Stimulated activated CD4-positive, alpha-beta T cell treated with anti-CD3 and anti-CD28 coated beads, Interleukin-2, amount 100 ng/mL, for 4 hours (primary cell): ENCODE measurements around the gene ZXDC.

ENCODE experiments used
- DNase-seq: peaks from one replicate; pipeline ENCODE4 v3.0.0-alpha.2; 2020; ENCODE audit warnings: low read depth

ZXDC gene

DNA sequence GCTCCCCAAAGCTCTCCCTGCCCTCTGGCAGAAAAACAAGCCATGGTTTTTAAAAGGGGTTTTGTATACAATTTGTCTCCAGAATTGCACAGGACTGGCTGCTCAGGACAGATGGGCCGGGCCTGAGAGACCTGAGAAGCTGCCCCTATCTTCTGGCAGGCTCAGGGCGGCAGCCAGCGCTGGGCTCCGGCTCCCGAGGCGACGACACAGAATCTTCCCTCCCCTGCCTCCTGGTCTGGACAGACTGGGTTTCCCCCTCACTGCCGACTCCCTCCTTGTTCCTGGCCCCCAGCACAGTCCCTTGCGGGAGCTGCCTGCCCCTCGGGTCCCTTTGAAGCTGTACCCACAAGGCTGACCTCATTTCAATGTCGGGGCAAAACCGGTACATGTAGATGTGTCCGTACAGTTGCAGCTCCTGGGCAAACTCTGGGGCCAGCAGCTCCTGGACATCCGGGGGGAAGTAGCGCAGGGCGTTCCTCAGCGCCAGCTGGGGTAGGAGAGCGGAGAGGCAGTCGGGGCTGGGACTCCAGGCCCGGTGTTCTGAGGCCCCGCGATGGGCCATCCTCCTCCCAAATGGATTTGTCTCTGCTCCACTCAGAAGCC is 34.7 kb upstream of the ZXDC start:
- DNase-seq, result no peak

- DNase-seq, result no peak
Observed at GRCh38 chr3:126509597-126510307, 34.1 kb upstream of the ZXDC start.

- DNase-seq, result no peak
Observed at GRCh38 chr3:126508564-126508964, 32.9 kb upstream of the ZXDC start.

DNA sequence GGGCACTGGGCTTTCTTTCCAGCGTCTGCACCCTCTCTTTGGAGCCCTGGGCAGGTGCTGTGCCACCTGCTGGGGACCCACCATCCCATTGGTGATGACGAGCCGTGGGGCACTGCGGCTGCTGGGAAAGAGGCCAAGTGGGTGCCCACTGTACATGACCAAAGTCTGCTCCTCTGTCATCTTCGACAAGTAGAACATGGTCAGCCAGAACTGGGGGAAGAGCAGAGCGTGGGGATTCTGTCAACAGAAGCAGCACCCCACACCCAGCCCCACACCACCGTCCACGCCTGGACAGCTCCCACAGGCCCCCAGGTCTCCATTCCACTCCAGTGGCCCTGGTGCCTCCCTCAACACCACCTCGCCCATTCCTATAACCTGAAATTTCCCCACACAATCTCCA is 32.2 kb upstream of the ZXDC start:
- no peak for DNase-seq

GRCh38 chr3:126503701-126504100 is 28.0 kb upstream of the ZXDC start:
- DNase-seq, result no peak

- no peak for DNase-seq
Observed at GRCh38 chr3:126502656-126503055, 27.0 kb upstream of the ZXDC start.

DNA sequence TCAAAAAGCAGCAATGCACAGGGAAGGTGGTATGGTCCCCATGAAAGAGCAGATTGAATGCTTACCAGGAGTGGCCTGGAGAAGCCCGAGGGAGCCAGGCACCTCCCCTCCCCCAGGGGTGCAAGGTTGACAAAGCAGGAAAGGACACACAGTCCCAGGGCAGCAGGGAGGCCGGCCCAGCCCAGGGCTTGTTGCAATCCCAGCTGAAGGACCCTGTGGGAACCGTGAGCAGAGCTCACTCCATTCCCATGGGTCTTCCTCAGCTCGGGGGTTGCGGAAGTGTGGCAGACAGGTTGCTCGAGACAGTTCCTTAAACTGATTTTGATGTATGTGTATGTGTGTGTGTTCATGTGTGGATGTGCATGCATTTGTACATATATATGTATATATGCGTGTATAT is 26.0 kb upstream of the ZXDC start:
- no peak for DNase-seq

DNA sequence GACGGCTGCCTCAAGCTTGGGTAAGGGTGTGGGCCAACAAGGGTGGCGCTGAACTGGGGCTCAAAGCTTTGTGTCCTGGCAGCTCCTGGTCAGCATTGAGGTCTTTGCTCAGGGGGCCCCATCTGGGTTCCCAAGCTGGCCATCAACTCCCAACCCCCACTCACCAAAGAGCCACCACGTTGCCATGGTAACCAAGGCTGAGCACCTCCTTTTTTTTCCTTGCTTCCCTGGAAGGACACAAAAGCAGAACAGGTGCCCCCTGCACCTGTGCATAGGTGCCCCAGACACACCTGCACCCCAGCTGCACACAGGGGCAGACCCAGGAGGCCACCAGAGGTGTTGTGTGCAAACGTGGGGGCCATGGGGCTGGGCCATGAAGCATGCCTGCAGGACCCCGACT is 25.4 kb upstream of the ZXDC start:
- DNase-seq, result no peak

DNA sequence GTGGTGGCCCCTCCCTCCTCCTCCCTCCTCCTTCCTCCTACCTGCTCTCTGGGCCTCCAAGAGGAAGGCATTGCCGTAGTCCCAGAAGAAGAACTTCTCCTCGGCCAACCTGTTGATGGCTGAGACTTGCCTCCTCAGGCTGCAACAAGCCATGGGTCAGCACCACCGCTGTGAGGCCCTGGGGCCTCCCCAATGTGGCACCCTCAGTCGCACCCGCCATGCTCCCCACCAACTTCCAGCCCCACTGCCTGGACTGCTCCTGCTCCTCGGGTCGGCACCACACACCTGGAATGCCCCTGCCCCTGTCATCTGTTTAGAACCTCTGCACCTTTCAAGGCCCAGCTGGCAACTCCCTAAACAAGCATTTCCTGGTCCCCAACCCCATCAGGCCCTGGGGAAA is 24.3 kb upstream of the ZXDC start:
- no peak for DNase-seq

GRCh38 chr3:126499401-126499800 is 23.7 kb upstream of the ZXDC start:
- no peak for DNase-seq

GRCh38 chr3:126498929-126499328 is 23.2 kb upstream of the ZXDC start:
- no peak for DNase-seq

DNA sequence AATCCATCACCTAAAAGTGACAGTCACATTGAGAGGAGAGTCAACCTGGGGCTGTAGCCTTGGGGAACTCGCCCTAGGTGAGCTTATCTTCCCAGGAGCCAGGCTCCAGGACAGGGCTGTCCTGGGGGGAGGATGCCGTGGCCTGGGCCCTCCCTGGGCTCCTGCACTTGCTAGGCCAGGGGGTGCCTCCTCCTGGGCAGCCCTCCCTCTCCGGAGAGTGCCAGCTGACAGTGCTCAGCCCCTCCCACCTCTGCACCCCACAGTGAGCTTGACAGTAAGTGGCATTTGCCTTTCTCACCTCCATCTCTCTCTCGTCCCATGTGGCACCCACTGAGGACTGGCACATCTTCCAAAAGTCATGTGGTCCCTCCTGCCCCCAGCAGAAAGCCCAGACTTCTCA is 22.8 kb upstream of the ZXDC start:
- no peak for DNase-seq

- no peak for DNase-seq
Observed at GRCh38 chr3:126497956-126498355, 22.3 kb upstream of the ZXDC start.

- no peak for DNase-seq
Observed at GRCh38 chr3:126496894-126497850, 21.5 kb upstream of the ZXDC start.

GRCh38 chr3:126495786-126496185 is 20.1 kb upstream of the ZXDC start:
- no peak for DNase-seq

DNA sequence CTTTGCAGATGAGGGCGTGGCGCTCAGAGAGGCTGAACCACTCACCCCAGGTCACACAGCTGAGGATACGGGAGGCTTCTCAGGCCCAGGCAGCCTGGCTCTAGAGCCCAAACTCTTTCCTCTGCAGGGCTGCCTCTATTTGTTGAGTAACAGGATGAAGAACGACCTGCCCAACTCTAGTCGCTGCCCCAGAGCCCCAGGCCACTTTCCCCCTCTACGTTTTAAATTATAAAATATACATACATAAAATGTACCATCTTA is 19.2 kb upstream of the ZXDC start:
- DNase-seq, result no peak

- DNase-seq, result no peak
Observed at GRCh38 chr3:126494204-126494969, 18.7 kb upstream of the ZXDC start.

GRCh38 chr3:126493739-126494138 is 18.0 kb upstream of the ZXDC start:
- no peak for DNase-seq

DNA sequence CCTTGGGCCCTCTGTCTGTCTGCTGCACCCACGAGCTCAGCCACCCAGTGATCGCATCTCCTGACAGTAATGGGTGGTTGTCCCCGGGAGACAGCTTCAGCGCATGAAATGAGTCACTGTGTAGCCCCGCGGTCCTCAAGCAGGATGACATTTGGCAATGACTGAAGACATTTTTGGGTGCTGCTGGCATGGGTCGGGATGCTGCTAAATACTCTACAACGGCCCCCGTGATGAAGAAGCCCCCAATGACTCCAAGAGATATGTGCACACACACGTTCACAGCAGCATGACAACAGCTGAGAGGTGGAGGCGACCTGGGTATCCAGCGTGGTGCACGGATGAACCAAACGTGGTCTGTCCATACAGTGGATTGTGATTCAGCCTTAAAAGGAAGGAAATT is 17.4 kb upstream of the ZXDC start:
- no peak for DNase-seq

GRCh38 chr3:126491221-126492013 is 15.7 kb upstream of the ZXDC start:
- DNase-seq, result no peak

GRCh38 chr3:126490619-126491018 is 14.9 kb upstream of the ZXDC start:
- DNase-seq, result no peak
